IMR-90 (cell line): ENCODE measurements around the gene ABCA8. TPM values are rescaled to one million over a fixed set of nuclear protein-coding genes. Genes with fewer than 3 reads are reported as not detected.

Experiments
- ATAC-seq: fragments of 200-7000 bp; cut with Tn5 transposase; 2 replicates; pipeline ENCODE4 v1.9.1; 2020; ENCODE audit warnings: low read depth, mild to moderate bottlenecking, moderate library complexity
- BruUV-seq: library from RNA; stranded (reverse); fragments of 400-500 nt; replicated peaks from 2 replicates; lab custom pipeline; 2021; lab: Mats Ljungman, UMichigan
- CTCF ChIA-PET: fragments of 300-600 bp; formaldehyde crosslinking; extraction: SDS; loops from one replicate; lab custom pipeline; 2021; ENCODE audit warnings: antibody characterized with exemption; lab: Yijun Ruan, JAX
- POLR2A ChIA-PET: fragments of 300-600 bp; sonication (Branson Sonifier 250); formaldehyde crosslinking; loops from one replicate; lab custom pipeline; 2022; ENCODE audit warnings: antibody characterized with exemption; ENCODE audit not compliant: unreplicated experiment; lab: Charles Lee
- DNase-seq: peaks from one replicate; pipeline ENCODE4 v3.0.0; 2013
- H2AFZ ChIP-seq: replicated peaks from 2 replicates; pipeline ENCODE3; 2013; ENCODE audit warnings: low read length, mild to moderate bottlenecking; ENCODE audit not compliant: poor library complexity
- H2AK5ac ChIP-seq: 2 replicates; pipeline ENCODE4 v1.6.1; 2013; ENCODE audit warnings: low read depth, low read length, inconsistent platforms
- H2AK9ac ChIP-seq: replicated peaks from 2 replicates; pipeline ENCODE3; 2013; ENCODE audit warnings: mild to moderate bottlenecking, low read depth, low read length, moderate library complexity; ENCODE audit not compliant: poor library complexity
- H2BK120ac ChIP-seq: 2 replicates; pipeline ENCODE4 v1.6.1; 2013; ENCODE audit warnings: low read depth, low read length, inconsistent platforms
- H2BK15ac ChIP-seq: 3 replicates; pipeline ENCODE4 v1.6.1; 2013; ENCODE audit warnings: low read depth, low read length, inconsistent platforms
- H2BK20ac ChIP-seq: 2 replicates; pipeline ENCODE4 v1.6.1; 2013; ENCODE audit warnings: low read depth, mild to moderate bottlenecking, inconsistent platforms, low read length, moderate library complexity
- H2BK5ac ChIP-seq: 2 replicates; pipeline ENCODE4 v1.6.1; 2013; ENCODE audit warnings: mild to moderate bottlenecking, low read depth, low read length, inconsistent platforms; ENCODE audit not compliant: poor library complexity, severe bottlenecking
- H3K14ac ChIP-seq: replicated peaks from 2 replicates; pipeline ENCODE4 v1.6.1; 2013; ENCODE audit warnings: low read depth, low read length, inconsistent platforms
- H3K18ac ChIP-seq: 2 replicates; pipeline ENCODE4 v1.6.1; 2013; ENCODE audit warnings: low read depth, low read length, control low read depth
- H3K23ac ChIP-seq: 2 replicates; pipeline ENCODE4 v1.6.1; 2013; ENCODE audit warnings: low read depth, low read length, inconsistent platforms
- H3K27ac ChIP-seq: 2 replicates; pipeline ENCODE4 v1.5.1; 2013; ENCODE audit warnings: mild to moderate bottlenecking, control low read depth, low read length; ENCODE audit not compliant: insufficient read depth
- H3K27me3 ChIP-seq: 2 replicates; pipeline ENCODE4 v1.6.1; 2013; ENCODE audit warnings: low read length; ENCODE audit not compliant: control insufficient read depth, insufficient read depth
- H3K36me3 ChIP-seq: 2 replicates; pipeline ENCODE4 v1.6.1; 2013; ENCODE audit warnings: low read length, mixed read lengths; ENCODE audit not compliant: control insufficient read depth, insufficient read depth
- H3K4ac ChIP-seq: 2 replicates; pipeline ENCODE4 v1.6.1; 2013; ENCODE audit warnings: low read depth, low read length, inconsistent platforms
- H3K4me1 ChIP-seq: 2 replicates; pipeline ENCODE4 v1.6.1; 2013; ENCODE audit warnings: low read length, mixed read lengths; ENCODE audit not compliant: control insufficient read depth, insufficient read depth
- H3K4me2 ChIP-seq: 2 replicates; pipeline ENCODE4 v1.6.1; 2013; ENCODE audit warnings: low read depth, mild to moderate bottlenecking, control low read depth, low read length, moderate library complexity
- H3K4me3 ChIP-seq: 2 replicates; pipeline ENCODE4 v1.5.1; 2013; ENCODE audit warnings: low read depth, mild to moderate bottlenecking, control low read depth, low read length, moderate library complexity; ENCODE audit not compliant: insufficient read depth
- H3K56ac ChIP-seq: 2 replicates; pipeline ENCODE4 v1.6.1; 2013; ENCODE audit warnings: low read length, inconsistent platforms; ENCODE audit not compliant: insufficient read depth; ENCODE audit errors: extremely low read depth
- H3K79me1 ChIP-seq, 2 experiments: 2 replicates each; pipeline ENCODE4 v1.6.1; 2013; ENCODE audit warnings: low read length in 2 of 2, inconsistent platforms in 1 of 2, low read depth in 1 of 2
- H3K9ac ChIP-seq: 2 replicates; pipeline ENCODE4 v1.6.1; 2013; ENCODE audit warnings: low read depth, low read length, control low read depth
- H3K9me1 ChIP-seq: 2 replicates; pipeline ENCODE4 v1.6.1; 2013; ENCODE audit warnings: low read length, inconsistent platforms; ENCODE audit not compliant: insufficient read depth
- H3K9me3 ChIP-seq: 2 replicates; pipeline ENCODE4 v1.6.1; 2013; ENCODE audit warnings: low read length; ENCODE audit not compliant: control insufficient read depth, insufficient read depth
- H4K20me1 ChIP-seq: 2 replicates; pipeline ENCODE4 v1.6.1; 2013; ENCODE audit warnings: low read length, inconsistent platforms; ENCODE audit not compliant: insufficient read depth
- H4K5ac ChIP-seq: 2 replicates; pipeline ENCODE4 v1.6.1; 2013; ENCODE audit warnings: mild to moderate bottlenecking, low read depth, low read length, control low read depth
- H4K8ac ChIP-seq, 2 experiments: 2 replicates each; pipeline ENCODE4 v1.6.1; 2013; ENCODE audit warnings: low read depth in 2 of 2, low read length in 2 of 2, control low read depth in 1 of 2, inconsistent platforms in 1 of 2
- H4K91ac ChIP-seq: 2 replicates; pipeline ENCODE4 v1.6.1; 2013; ENCODE audit warnings: low read depth, low read length, inconsistent platforms; ENCODE audit not compliant: insufficient read depth
- ELK1 ChIP-seq: fragments of 150-350 bp; IDR thresholded peaks from 2 replicates; pipeline ENCODE4 v1.6.1; 2016; ENCODE audit warnings: low read depth, mild to moderate bottlenecking, low read length, moderate library complexity, borderline replicate concordance
- FOS ChIP-seq: fragments of 150-350 bp; IDR thresholded peaks from 2 replicates; pipeline ENCODE4 v1.6.1; 2016; ENCODE audit warnings: low read depth, low read length
- WGBS, 2 experiments: methylation state at CpG; one replicate each; pipeline versions ENCODE4 v1.1.5 to v1.1.7; 2013; ENCODE audit warnings: missing lambda C conversion rate in 2 of 2; ENCODE audit not compliant: insufficient read length in 1 of 2; ENCODE audit errors: extremely low coverage in 2 of 2; 5-methylcytosine and 5-hydroxymethylcytosine counted together
- dilution Hi-C: fragments of 300-500 bp; cut with HindIII; formaldehyde crosslinking; loops from one replicate; pipeline ENCODE4 v1.14.3; 2018; ENCODE audit warnings: low sequenced_read_pairs; ENCODE audit not compliant: unreplicated experiment
- in situ Hi-C: fragments of 300-500 bp; cut with MboI; formaldehyde crosslinking; loops from 3 replicates; pipeline ENCODE4 v1.14.3; 2019; ENCODE audit warnings: low sequenced_read_pairs, inconsistent platforms, mixed read lengths
- intact Hi-C: fragments of 100-400 bp; cut with micrococcal nuclease; formaldehyde crosslinking; loops from 2 replicates; pipeline ENCODE4 v1.10.0; 2022
- polyA plus RNA-seq, 3 experiments: library from polyadenylated mRNA; depleted of rRNA; stranded (reverse); fragments of >200 nt; gene quantifications; 2 replicates each; pipeline ENCODE4 v1.2.3, GENCODE V29; 2012; ENCODE audit warnings: low replicate concordance in 1 of 3
- total RNA-seq: library from RNA; depleted of rRNA; stranded (reverse); fragments of >200 nt; gene quantifications from 2 replicates; pipeline ENCODE4 v1.2.3, GENCODE V29; 2012

ABCA8 gene
- total and polyA plus RNA-seq, 2 of the 4 experiments (the other 2 are of a cell fraction) = 1.8 TPM

GRCh38 chr17:68822719-68823289 is 132.4 kb downstream of the ABCA8 start:
- CTCF ChIA-PET = no interaction called here
- Histone ChIP-seq H3K36me3 (no peaks in the 10 kb centered on the region), H4K8ac (peak overlapping the region; percentile 53 to 57; a peak in 3 of 4 replicates), H3K79me1 (no peaks in the 10 kb centered on the region), H3K27me3 (no peaks in the 10 kb centered on the region), H4K20me1 (0 out of 2 replicates have a peak, but pooled peaks cover 3% of the 10 kb centered on the region), H3K4me1 (peaks cover 13% of the 10 kb centered on the region), H3K9ac (no peak overlapping the region), H3K56ac (no peak overlapping the region; the same call in 1 of the 2 replicates), H3K18ac (no peak overlapping the region; the same call in 1 of the 2 replicates), H4K5ac (no peak overlapping the region), H2AK5ac (peak overlapping the region; percentile 76), H3K23ac (peak overlapping the region; percentile 57; the same call in 1 of the 2 replicates), H2BK20ac (peak overlapping the region; percentile 84), H3K14ac (peak overlapping the region; percentile 47), H2BK5ac (peak overlapping the region; percentile 43), H3K27ac (peak overlapping the region; percentile 33), H3K4me3 (no peak overlapping the region), H3K9me1 (peaks cover 14% of the 10 kb centered on the region), H2AK9ac (no peak overlapping the region), H2AFZ (no peak overlapping the region), H3K4ac (peak overlapping the region; percentile 75; the same call in 1 of the 2 replicates), H2BK15ac (peak overlapping the region; percentile 42), H4K91ac (peak overlapping the region; percentile 66), H3K9me3 (no peaks in the 10 kb centered on the region), H2BK120ac (peak overlapping the region; percentile 77), H3K4me2 (no peak overlapping the region)
- POLR2A ChIA-PET = no interaction called here
- DNase-seq (no peak), ATAC-seq (no peak)
- dilution Hi-C loops (no loop called here), intact Hi-C loops (no loop called here), in situ Hi-C loops (no loop called here)
- no CpG with 5 or more reads among the region's 3 CpGs for WGBS, 2 experiments
- BruUV-seq = no TSS peak
- TF ChIP-seq ELK1 = no peak
- no peak for TF ChIP-seq FOS
